NCI-H1105 treated with DMSO at 0.1 percent for 48 hours (cell line): ENCODE results near the gene DDX54.

ENCODE experiments used
- DNase-seq: peaks from one replicate; lab custom pipeline; 2025; lab: John Stamatoyannopoulos, UW

The DDX54 gene

DNA sequence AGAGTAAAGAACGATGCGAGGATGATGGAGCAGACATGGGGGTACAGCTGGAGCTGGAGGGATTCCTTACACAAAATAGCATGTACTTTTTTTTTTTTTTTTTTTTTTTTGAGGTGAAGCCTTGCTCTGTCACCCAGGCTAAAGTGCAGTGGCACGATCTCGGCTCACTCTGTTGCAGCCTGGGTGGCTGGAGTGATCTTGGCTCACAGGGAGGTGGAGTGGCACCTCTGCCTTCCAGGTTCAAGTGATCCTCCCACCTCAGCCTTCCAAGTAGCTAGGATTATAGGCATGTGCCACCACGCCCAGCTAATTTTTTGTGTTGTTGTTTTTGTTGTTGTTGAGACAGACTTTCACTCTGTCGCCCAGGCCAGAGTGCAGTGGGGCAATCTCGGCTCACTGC lies 44.6 kb downstream of the DDX54 start:
- no peak for DNase-seq

DNA sequence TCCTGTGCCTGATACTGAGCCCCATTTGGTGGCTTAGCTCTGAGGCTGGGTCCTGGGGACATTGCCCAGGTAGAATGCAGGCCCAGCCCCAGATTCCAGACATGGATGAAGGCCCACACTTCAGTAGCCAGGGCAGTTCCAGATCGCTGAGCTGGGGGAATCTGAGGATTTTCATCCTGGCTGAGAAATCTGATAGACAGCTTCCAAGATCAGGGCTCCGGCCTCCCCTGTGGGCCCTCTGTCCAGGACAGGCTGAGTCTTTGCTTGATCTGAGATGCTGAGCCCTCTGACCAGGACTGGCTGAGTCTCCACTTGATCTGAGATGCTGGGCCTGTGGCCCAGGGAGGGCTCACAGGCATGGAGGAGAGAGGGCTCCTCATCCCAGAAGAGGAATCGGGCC lies 46.5 kb downstream of the DDX54 start:
- DNase-seq = no peak

DNA sequence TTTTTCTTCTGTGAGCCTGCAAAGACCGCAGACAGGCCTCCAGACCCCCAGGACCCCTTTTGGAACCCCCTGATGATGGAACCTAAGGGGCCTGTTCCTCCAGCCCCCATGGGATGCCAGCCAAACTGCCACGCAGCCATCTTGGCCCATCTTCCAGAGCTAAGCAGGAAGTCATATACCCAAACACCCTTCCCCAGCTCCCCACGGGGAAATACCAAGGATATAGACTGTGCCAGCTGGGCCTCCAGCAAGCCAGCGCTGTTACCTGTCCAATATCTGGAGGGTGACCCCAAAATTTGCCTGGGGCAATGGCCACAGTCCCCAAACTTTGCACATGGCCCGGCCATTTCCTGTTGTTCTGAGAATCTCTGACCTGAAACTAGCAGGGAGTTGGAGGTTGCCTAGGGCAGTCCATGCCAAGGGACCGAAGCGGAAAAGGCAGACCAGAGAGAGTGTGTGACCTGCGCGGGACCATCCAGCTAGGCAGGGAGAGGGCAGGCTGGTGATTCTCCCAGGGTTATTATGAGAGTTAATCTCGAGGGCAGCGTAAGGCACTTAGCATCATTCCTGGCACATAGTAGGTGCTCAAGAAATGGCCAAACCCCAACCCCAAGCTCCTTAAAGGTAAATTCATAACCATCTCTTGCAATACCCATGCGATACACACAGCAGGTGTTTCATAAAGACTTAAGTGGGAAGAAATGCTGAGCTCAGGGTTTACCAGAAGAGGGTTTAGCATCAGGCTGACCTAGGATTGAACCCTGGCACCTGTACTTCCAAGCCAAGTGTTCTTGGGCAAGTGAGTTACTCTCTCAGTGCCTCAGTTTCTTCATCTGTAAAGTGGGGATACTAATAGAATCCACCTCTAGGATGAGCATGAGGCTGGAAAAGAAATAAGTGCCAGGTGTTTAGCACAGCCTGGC lies 47.2 kb downstream of the DDX54 start:
- no peak for DNase-seq

DNA sequence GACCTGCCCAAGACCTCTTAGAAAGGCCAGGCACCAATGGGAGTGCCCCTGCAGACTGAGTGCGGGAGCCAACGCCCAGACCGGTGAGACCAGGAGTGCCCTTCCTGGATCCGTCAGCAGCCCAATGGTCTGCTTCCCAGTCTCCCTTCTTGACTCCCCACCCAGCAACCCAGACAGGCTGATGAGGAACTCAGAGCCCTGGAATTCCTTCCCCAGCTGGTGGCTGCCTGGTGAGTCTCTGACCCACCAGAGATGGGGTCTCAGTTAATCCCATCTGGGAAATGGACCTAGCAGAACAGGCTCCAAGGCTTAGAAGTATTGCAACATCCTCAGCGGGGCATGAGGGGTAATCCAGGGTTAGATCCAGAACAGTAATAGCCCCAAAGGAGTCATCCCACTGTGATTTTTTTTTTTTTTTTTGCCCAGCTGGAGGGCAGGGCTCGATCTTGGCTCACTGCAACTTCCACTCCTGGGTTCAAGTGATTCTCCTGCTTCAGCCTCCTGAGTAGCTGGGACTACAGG lies 48.2 kb downstream of the DDX54 start:
- no peak for DNase-seq

DNA sequence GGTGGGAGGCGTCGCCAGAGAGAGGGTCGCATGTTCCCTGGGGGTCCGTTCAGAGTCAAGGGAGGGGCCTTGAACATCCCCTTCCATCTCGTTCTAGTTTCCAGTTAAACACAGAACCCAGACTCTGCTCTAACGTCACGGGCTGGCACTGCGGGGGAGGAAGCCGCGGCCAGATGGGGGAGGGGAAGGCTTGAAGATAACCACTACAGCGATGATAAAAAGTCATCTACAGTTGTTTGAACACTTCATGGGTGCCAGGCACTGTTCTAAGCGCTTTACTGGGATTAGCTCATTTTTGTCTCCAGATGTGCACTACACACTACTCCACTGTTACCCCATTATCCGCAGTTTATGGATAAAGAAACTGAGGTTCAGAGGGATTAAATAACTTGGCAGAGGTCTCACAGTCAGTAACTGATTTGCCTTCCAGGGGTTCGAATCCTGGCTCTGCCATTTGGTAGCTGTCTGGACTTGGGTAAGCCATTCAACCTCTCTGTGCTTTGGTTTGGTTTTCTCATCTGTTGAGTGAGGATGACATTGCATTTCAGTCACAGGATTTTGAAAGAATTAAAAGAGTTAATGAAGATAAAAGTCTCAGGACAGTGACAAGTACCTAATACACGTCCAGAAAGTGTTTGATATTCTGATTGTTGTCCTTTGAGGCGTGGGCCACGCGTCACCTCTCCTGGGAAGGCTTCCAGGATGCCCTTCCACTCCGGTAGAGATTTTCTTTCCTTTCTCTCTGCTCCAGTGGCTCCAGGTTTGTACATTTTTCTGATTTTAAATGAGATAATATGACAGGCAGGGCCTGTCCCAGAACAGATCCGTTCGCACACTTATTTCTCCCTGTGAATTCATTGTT lies 48.9 kb downstream of the DDX54 start:
- DNase-seq = no peak

DNA sequence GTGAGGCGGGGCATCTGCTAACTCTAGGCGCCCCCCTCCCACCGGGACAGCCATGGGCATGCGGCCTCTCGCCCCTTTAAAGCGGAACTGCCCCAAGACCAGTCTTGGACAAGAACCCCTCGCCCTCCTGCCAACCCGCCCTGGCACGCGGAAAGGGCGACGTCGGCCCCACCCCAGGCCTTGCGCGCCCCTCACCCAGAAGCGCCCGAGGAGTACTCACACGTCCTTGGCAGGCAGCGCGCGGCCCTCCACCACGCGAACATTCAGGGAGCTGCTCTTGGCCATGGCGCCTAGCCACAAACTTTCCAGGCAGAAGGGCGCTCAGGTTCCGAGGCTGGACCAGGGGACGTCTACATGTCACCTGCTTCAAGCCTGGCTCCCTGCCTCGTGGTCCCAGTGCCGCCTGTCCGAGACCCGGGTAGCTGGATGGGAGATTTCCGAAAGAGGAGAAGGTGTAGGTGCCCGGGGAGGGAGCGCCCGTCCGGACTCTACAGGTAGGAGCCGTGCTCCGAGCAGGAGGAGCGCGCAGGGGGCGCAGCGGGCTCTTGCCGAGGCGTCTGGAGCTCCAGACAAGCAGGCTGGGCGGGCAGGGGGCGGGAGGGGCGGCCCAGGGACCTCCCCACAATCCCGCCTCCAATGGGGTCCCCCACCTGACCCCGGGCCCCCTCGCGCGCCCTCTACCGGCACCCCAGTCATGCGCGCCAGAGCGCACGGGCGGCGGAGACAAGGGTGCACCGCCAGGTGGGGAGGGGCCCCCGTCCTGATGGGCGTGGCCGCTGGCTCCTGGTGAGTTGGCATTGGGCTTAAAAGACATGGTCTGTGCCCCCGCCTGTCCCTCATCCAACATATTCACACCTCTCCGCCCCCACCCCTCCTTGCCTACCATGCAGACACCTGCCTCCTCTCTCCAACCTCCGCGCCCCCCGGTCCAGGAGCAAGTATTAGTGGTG lies 49.8 kb downstream of the DDX54 start, which contains the start of gene RASAL1:
TSS of gene RASAL1 (minus strand) at position 584 of the 950 bp plus-strand sequence. CDS start at position 285, 299 bp downstream.
- peak; percentile 88 for DNase-seq

DNA sequence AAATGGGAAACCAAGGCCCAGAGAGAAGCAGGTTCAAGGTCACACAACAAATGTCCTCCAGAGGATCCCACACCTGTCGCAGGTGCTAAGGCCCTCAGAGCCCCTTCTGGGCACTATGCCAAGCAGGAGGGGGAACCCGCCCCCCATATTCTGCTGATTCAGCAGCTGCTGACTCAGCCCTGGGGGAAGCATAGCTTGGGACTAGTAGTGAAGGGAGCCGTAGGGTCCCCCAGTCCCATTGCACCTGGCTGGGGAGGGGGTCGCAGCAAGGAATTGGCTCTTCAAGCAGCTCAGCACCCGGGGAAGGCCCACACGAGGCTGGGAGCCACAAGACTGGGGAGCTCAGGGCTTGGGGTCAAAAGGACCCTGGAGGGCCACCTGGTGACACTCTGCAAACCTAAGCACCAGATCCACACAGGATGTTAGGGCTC lies 50.7 kb downstream of the DDX54 start:
- peak; percentile 84 for DNase-seq

DNA sequence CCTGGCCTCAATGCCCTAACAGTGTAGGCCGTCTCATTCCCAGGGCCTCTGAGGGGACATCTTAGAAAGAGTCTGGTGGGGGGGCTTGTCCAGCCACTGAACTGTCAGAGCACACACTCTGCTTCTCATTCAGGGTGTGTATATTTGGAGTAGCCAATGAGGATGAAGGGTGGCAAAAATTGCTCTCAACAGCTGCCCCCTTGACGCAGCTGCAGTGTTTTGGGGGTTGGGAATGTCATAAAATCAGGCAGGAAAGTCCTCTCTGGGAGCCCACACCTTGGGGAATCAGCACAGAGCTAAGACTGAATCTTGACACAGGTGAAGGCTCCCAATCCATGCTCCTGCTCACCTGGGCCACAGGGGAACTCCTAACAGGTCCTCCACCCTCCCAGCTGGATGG lies 51.2 kb downstream of the DDX54 start:
- peak; percentile 83 for DNase-seq

DNA sequence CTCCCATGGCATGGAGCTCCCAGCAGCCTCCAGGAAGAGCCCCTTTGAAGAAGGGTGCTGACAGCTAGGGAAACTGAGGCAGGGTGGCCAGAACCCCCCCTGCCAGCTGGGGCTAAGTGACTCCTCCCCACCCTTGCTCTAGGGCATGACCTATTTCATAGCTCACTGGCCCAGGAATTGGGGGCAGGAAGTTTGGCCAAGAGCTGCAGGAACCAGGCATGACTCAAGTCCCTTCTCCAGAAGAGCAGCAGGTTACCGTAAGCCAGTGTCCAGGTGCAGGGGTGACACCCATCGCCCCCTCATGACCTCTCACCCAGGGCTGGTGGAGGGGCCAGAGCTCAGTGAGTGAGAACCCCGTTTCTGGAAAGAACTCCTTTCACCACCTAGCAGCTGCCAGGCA lies 51.6 kb downstream of the DDX54 start:
- DNase-seq = no peak

- no peak for DNase-seq
These were observed 52.2 kb downstream of the DDX54 start for GRCh38 chr12:113133036-113133435.

DNA sequence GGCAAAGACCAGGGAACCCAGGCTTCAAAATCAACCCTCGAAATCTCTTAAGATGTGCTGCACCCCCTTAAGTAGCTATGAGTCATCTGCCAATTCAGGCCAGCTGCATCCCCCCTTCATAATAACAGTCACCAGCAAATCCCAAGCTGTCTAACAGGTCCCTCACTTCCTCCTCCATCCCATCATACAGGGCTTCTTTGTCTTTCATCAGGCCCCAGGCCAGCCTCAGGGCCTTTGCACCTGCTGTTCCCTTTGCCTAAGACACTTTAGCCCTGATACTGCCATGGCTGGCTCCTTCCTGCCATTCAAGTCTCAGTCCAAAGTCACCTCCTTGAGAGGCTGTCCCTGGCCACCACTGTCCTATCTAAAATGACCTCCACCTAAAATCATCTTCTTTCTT lies 53.7 kb downstream of the DDX54 start:
- DNase-seq = no peak

- DNase-seq = no peak
These were observed 54.7 kb downstream of the DDX54 start for GRCh38 chr12:113130457-113131135.

DNA sequence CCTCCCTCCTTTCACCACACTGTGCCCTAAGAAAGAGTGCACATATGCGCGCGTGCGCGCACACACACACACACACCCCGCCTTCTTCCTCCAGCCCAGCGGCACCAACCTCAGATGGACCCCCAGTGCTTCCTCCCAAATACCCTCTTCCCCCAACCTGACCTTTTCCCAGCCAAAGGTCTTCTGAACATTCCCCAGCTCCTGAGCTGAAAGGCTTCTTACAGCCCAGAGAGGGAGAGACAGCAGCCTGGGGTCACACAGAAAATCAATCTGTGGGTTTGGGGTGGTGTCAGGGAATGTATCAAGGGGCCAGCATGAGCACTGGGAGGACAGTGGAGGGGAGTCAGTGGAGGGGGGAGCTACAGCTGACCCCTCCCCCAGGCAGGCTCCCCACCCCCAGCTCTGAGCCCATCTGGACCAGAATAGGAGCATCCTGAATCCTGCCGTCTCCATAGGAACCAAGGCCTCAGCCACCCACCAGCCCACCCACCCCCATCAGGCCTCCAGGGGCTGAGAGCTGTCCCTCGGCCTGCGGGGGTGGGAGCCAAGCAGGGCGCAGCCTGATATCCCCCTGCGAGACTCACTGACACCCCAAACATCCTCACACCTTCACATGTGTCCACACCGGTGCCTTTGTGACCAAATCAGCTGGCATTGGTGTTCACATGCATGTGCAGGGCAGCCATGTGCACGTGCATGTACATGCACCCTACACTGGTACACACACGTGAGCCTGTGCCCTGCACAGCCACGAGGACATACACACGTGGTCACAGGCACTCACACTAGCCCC lies 55.4 kb downstream of the DDX54 start:
- DNase-seq = no peak

- no peak for DNase-seq
These were observed 56.2 kb downstream of the DDX54 start for GRCh38 chr12:113128802-113129663.

DNA sequence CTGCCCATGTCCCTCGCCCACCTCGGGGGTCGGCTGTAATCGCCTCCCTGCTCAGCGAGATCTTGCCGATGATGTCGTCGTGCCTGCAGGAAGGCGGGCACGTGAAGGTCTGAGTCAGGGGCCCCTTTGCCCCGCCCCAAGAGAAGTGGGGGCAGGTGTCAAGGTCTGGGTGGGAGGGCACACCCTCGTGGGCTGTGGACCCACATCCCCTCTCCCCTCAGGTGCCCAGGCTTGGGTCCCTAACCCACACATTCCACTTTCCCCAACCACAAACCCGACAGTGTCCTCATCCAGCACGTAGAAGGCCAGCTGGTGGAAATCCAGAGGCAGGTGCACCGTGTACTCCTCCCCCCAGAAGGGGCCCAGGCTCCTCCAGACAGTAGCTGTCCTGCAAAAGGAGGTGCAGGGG lies 57.5 kb downstream of the DDX54 start:
- DNase-seq = no peak

DNA sequence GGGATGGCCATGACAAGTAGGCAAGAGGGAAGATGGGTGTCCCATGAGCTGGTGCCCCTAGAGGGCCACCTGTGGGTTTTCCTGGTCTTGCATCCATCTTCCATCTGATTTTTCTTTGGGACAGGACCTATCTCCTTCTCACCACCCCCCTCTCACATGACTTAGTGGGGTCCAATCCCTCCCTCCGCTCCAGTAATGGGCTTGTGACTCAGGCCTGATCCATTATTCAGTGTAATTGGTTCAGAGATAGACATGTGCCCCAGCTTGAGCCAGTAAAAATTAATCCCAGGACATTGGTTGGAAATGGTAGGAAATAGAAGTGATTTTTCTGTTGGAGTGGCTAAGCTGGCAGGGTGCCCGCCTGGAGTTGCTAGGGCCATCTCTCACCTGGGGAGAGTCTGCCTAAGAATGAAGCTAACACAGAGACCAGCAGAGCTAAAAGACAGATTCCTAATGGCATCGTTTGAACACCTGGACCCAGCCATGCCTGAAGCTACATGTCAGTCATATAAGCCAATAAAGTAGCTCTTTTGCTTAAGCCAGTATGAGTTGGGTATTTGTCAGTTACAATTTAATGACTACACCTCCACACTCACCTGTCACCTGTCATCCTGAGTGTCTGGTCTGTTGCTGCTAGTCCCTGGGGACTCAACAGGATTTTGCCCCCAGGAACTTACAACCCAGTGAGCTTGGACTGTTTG lies 64.5 kb downstream of the DDX54 start:
- peak; percentile 92 for DNase-seq

DNA sequence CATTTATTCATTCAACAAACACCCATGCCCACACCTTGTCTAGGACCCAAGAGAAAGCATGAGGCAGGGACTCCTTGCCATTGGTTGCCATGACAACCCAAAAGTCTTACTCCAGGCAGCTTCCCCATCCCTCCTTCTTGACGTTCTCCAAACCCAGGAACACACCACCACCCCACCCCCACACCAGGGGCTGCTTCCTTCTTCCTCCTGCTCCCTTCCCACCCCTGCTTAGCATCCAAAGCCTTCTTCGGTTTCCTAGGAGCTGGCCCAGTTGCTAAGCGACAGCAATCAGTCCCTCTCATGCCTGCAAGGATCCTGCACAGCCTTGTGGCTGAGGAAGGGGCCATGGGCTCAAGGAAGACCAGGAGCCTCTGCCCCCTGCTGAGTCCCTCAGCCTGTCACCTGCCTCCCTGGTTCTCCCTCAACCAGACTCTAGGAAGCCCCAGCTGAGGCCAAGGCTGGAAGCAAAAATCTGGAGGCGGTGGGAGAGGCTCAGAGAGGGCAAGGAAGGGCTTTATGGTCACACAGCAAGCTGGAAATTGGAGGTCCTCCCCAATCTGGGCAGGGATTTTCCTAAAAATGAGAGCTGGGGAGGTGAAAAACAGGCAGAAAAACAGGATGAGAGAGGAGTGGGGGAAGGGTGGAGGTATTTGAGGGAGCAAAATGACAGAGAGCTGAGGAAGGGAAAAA lies 65.2 kb downstream of the DDX54 start:
- DNase-seq = no peak

- DNase-seq = no peak
These were observed 67.1 kb downstream of the DDX54 start for GRCh38 chr12:113118142-113118541.
